GM18907 (cell line): ENCODE measurements around the gene POM121C.
"Not testable (repeated sequence)": the region's sequence is repeated elsewhere in the genome, so short reads cannot be mapped to it uniquely, and the experiment has no call there.

Source experiments
- ATAC-seq: cut with Tn5 transposase; IDR thresholded peaks from one replicate; pipeline ENCODE4 v1.9.1; 2021; ENCODE audit warnings: mild to moderate bottlenecking, moderate library complexity; ENCODE audit not compliant: unreplicated experiment

Gene POM121C

DNA sequence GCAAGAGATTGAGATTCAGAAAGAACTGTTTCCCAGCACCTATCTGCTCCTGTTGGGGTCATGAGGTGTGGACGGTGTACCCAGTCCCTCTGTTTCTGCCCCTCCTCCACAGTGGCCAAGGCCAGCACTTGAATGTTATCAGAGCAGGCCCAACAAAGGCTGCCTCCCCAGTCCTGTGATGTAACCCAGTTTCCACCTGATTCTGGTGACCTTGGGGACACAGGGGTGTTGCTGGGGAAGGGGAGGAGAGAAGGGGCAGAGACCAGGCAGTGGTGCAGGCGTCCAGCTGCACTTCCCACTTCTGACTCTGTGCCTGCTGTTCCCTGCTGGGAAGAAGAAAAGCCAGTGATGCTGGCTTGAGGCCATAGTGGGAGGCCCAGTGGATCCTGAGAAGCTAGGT lies 88.2 kb downstream of the POM121C start:
- ATAC-seq: not testable (repeated sequence)

DNA sequence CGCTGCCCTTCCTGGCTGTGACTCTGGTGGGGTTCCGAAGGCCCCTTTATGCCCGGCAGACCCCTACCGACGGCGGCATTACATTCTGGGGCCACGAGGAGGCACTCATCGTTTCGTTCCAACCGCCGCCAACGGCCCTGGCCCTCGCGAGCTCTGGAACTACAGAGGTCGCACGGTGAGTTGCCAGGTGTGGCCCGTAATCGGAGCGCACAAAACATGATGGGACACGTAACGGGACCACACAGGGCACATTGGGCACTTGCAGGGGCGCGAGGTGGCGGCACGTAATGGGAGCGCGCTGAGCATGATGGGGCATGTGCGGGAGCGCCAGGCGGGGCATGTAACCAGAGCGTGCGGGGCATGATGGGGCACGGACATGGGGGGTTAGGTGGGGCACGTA lies 90.8 kb downstream of the POM121C start, which contains the start of gene TRIM73:
Gene TRIM73 (plus strand): TSS at position 301 of the 400 bp plus-strand sequence. CDS start 3,305 bp downstream, outside the sequence.
- not testable (repeated sequence) for ATAC-seq

DNA sequence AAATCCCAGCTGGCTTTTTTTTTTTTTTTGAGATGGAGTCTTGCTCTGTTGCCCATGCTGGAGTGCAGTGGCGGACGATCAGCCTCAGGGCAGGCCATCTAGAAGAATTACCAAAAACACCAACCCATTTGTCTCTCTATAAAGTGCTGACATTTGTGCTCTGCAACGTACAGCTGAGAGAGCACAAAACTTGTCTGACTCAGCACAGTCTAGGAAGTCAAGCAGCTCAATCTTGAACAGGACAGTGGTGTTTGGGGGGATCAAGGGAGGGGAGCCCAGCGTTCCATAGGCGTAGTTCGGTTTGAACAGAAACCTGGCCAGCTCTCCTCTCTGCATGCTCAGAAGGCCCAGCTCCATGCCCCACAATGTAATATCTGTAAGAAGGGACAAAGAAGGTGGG lies 92.9 kb downstream of the POM121C start:
- ATAC-seq: not testable (repeated sequence)

DNA sequence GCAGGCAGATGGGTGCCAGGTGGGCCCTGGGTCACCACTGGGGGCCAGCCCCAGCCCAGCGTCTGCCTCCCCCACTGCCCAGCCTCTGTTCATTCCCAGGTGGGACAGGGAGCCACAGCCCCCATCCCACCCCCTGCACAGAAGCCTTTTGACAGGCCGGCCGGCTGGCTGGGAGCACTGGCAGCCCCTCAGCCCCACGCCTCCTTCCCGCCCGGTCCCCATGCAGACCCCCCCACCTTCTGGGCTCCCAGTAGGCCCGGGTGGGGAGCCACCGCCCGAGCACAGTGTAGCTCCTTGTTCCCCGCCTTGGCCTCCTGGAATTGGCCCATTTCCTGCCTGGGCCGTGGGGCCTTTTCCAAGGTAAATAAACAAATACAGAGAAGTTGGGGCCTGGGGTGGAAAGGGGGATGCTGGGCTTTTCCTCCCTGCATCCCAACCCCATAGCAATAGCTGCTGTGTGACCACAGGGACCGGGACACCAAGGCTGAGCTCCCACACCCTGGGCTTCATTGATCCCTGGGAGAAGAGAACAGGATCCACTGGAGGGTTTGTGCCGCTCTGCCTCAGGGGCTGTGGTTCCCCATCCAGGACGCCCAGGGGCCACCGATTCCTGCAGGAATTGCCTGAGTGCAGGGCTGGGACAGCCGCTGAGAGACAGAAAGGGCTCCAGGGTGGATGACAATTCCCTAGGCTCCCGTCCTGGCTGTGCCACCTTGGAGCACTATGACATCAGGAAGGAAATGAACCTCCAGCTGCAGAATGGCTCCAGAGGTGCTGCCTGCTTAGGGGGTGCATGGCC lies 111.4 kb downstream of the POM121C start:
- ATAC-seq: not testable (repeated sequence)

GRCh38 chr7:75374144-75374518 lies 112.0 kb downstream of the POM121C start:
- ATAC-seq: not testable (repeated sequence)

GRCh38 chr7:75367313-75367712 lies 118.8 kb downstream of the POM121C start:
- ATAC-seq: not testable (repeated sequence)
